Neural progenitor cell (in vitro differentiated cells): Measurements from ENCODE around the gene PDZD11. TPM values are rescaled to one million over a fixed set of nuclear protein-coding genes. Genes with fewer than 3 reads are reported as not detected.
"Not testable (repeated sequence)": the region's sequence is repeated elsewhere in the genome, so short reads cannot be mapped to it uniquely, and the experiment has no call there.

ENCODE experiments used
- DNase-seq: peaks from one replicate; pipeline ENCODE4 v3.0.0-alpha.2; 2016; ENCODE audit warnings: low spot score
- H2AFZ ChIP-seq: fragments of 200-600 bp; sonication (generic); replicated peaks from 2 replicates; pipeline ENCODE4 v1.6.1; 2016; ENCODE audit warnings: antibody characterized with exemption
- H3F3A ChIP-seq: fragments of 200-600 bp; sonication (generic); 2 replicates; pipeline ENCODE4 v1.6.1; 2016; ENCODE audit warnings: antibody characterized with exemption, low read depth
- H3K27ac ChIP-seq: fragments of 200-600 bp; sonication (generic); 2 replicates; pipeline ENCODE4 v1.5.1; 2016; ENCODE audit warnings: mild to moderate bottlenecking
- H3K27me3 ChIP-seq: fragments of 200-600 bp; sonication (generic); 2 replicates; pipeline ENCODE4 v1.6.1; 2016; ENCODE audit warnings: mild to moderate bottlenecking, moderate library complexity
- H3K36me3 ChIP-seq: fragments of 200-600 bp; sonication (generic); 2 replicates; pipeline ENCODE4 v1.5.1; 2016
- H3K4me1 ChIP-seq: fragments of 200-600 bp; sonication (generic); 2 replicates; pipeline ENCODE4 v1.6.1; 2016; ENCODE audit warnings: mixed run types
- H3K4me2 ChIP-seq: fragments of 200-600 bp; sonication (generic); 2 replicates; pipeline ENCODE4 v1.6.1; 2016
- H3K4me3 ChIP-seq: fragments of 200-600 bp; sonication (generic); 2 replicates; pipeline ENCODE4 v1.5.1; 2016
- H3K79me2 ChIP-seq: fragments of 200-600 bp; sonication (generic); 2 replicates; pipeline ENCODE4 v1.6.1; 2016; ENCODE audit warnings: low read depth
- H3K9ac ChIP-seq: fragments of 200-600 bp; sonication (generic); 2 replicates; pipeline ENCODE4 v1.6.1; 2016
- H3K9me3 ChIP-seq: fragments of 200-600 bp; sonication (generic); 2 replicates; pipeline ENCODE4 v1.5.1; 2016; ENCODE audit warnings: low read depth
- H4K20me1 ChIP-seq: fragments of 200-600 bp; sonication (generic); 2 replicates; pipeline ENCODE4 v1.6.1; 2016; ENCODE audit warnings: low read depth
- H3K27ac Mint-ChIP-seq: 3 replicates; pipeline ENCODE4 v1.8.0; 2021; ENCODE audit warnings: mixed read lengths
- H3K27me3 Mint-ChIP-seq: 2 replicates; pipeline ENCODE4 v1.8.0; 2022; ENCODE audit warnings: low read depth, mild to moderate bottlenecking, inconsistent platforms, moderate library complexity, mixed read lengths; ENCODE audit not compliant: insufficient read depth
- H3K36me3 Mint-ChIP-seq: 3 replicates; pipeline ENCODE4 v1.8.0; 2021; ENCODE audit warnings: mixed read lengths
- H3K4me1 Mint-ChIP-seq: 3 replicates; pipeline ENCODE4 v1.8.0; 2021; ENCODE audit warnings: mixed read lengths
- H3K4me3 Mint-ChIP-seq: 3 replicates; pipeline ENCODE4 v1.8.0; 2021; ENCODE audit warnings: mild to moderate bottlenecking, moderate library complexity, mixed read lengths
- H3K9me3 Mint-ChIP-seq: 3 replicates; pipeline ENCODE4 v1.8.0; 2020; ENCODE audit warnings: mixed read lengths
- CTCF ChIP-seq: fragments of 200-600 bp; sonication (generic); IDR thresholded peaks from 2 replicates; pipeline ENCODE4 v1.5.1; 2017; ENCODE audit warnings: antibody characterized with exemption, mild to moderate bottlenecking
- EZH2 ChIP-seq: fragments of 200-600 bp; sonication (generic); IDR thresholded peaks from 2 replicates; pipeline ENCODE4 v1.6.1; 2017; ENCODE audit warnings: antibody characterized with exemption, mild to moderate bottlenecking, moderate library complexity
- EZH2phosphoT487 ChIP-seq: fragments of 200-600 bp; sonication (generic); IDR thresholded peaks from 2 replicates; pipeline ENCODE4 v1.6.1; 2017; ENCODE audit warnings: antibody characterized with exemption
- total RNA-seq: library from RNA; depleted of rRNA; stranded (reverse); fragments of >200 nt; gene quantifications from 2 replicates; pipeline ENCODE4 v1.2.3, GENCODE V29; 2015; ENCODE audit warnings: low replicate concordance

The PDZD11 gene
- total RNA-seq, 1 donor from 2014 or later = 27.7 TPM

GRCh38 chrX:70247252-70247651 lies 42.5 kb downstream of the PDZD11 start:
- H3K27ac ChIP-seq = no peak overlapping the region
- H3F3A ChIP-seq = no peaks in the 10 kb centered on the region
- Mint-ChIP-seq H3K27me3 (no peaks in the 10 kb centered on the region), H3K4me3 (no peak overlapping the region), H3K9me3 (no peaks in the 10 kb centered on the region), H3K27ac (no peak overlapping the region), H3K36me3 (no peaks in the 10 kb centered on the region), H3K4me1 (no peaks in the 10 kb centered on the region)
- no peak for DNase-seq
- no peak overlapping the region for H2AFZ ChIP-seq
- H3K9ac ChIP-seq = no peak overlapping the region
- H3K9me3 ChIP-seq = peaks cover 7% of the 10 kb centered on the region
- H3K4me3 ChIP-seq = no peak overlapping the region
- TF ChIP-seq EZH2 (no peak), CTCF (no peak), EZH2phosphoT487 (no peak)
- no peaks in the 10 kb centered on the region for H4K20me1 ChIP-seq
- no peaks in the 10 kb centered on the region for H3K27me3 ChIP-seq
- H3K36me3 ChIP-seq = no peaks in the 10 kb centered on the region
- H3K79me2 ChIP-seq = no peaks in the 10 kb centered on the region
- no peak overlapping the region for H3K4me2 ChIP-seq
- no peaks in the 10 kb centered on the region for H3K4me1 ChIP-seq

GRCh38 chrX:70244881-70245280 lies 44.8 kb downstream of the PDZD11 start:
- Histone ChIP-seq H3K9me3 (peaks cover 2% of the 10 kb centered on the region), H3K79me2 (no peaks in the 10 kb centered on the region), H3K27me3 (no peaks in the 10 kb centered on the region), H2AFZ (no peak overlapping the region), H3K4me3 (no peak overlapping the region), H3K4me2 (no peak overlapping the region), H4K20me1 (no peaks in the 10 kb centered on the region), H3K4me1 (no peaks in the 10 kb centered on the region), H3K9ac (no peak overlapping the region), H3K36me3 (no peaks in the 10 kb centered on the region), H3F3A (no peaks in the 10 kb centered on the region), H3K27ac (no peak overlapping the region)
- H3K9me3 Mint-ChIP-seq = no peaks in the 10 kb centered on the region
- no peak overlapping the region for H3K4me3 Mint-ChIP-seq
- H3K36me3 Mint-ChIP-seq = no peaks in the 10 kb centered on the region
- no peaks in the 10 kb centered on the region for H3K4me1 Mint-ChIP-seq
- TF ChIP-seq EZH2phosphoT487 = no peak
- no peak for TF ChIP-seq EZH2
- DNase-seq = no peak
- no peak overlapping the region for H3K27ac Mint-ChIP-seq
- no peaks in the 10 kb centered on the region for H3K27me3 Mint-ChIP-seq

- not testable (repeated sequence) for DNase-seq, H3K4me1 Mint-ChIP-seq, H3K9ac ChIP-seq, H3K36me3 Mint-ChIP-seq, H3K4me3 ChIP-seq, H3K4me2 ChIP-seq, H3K9me3 Mint-ChIP-seq, H3K4me1 ChIP-seq, H3K79me2 ChIP-seq, H2AFZ ChIP-seq, H3K27ac ChIP-seq, H3K36me3 ChIP-seq, H4K20me1 ChIP-seq, H3F3A ChIP-seq, H3K4me3 Mint-ChIP-seq, H3K27ac Mint-ChIP-seq, H3K9me3 ChIP-seq, H3K27me3 Mint-ChIP-seq, H3K27me3 ChIP-seq
Measured at GRCh38 chrX:70243601-70244000, 46.1 kb downstream of the PDZD11 start.

- no peak overlapping the region for H2AFZ ChIP-seq
- H3K9me3 Mint-ChIP-seq = peaks cover 4% of the 10 kb centered on the region
- no peaks in the 10 kb centered on the region for H4K20me1 ChIP-seq
- TF ChIP-seq EZH2phosphoT487 = no peak
- no peak for TF ChIP-seq EZH2
- TF ChIP-seq CTCF = no peak
- no peak overlapping the region for H3K27ac Mint-ChIP-seq
- H3K4me1 ChIP-seq = no peaks in the 10 kb centered on the region
- H3K4me1 Mint-ChIP-seq = no peaks in the 10 kb centered on the region
- no peak overlapping the region for H3K4me2 ChIP-seq
- no peak overlapping the region for H3K27ac ChIP-seq
- H3K27me3 Mint-ChIP-seq = peaks cover 6% of the 10 kb centered on the region
- H3K9ac ChIP-seq = no peak overlapping the region
- no peaks in the 10 kb centered on the region for H3K79me2 ChIP-seq
- H3K27me3 ChIP-seq = no peaks in the 10 kb centered on the region
- H3F3A ChIP-seq = no peaks in the 10 kb centered on the region
- no peaks in the 10 kb centered on the region for H3K9me3 ChIP-seq
- H3K36me3 Mint-ChIP-seq = no peaks in the 10 kb centered on the region
- no peak overlapping the region for H3K4me3 Mint-ChIP-seq
- no peak for DNase-seq
- no peak overlapping the region for H3K4me3 ChIP-seq
- H3K36me3 ChIP-seq = no peaks in the 10 kb centered on the region
Measured at GRCh38 chrX:70241501-70241900, 48.2 kb downstream of the PDZD11 start.
